Measurements from ENCODE around the gene SLA2. TPM values are rescaled to one million over a fixed set of nuclear protein-coding genes. Genes with fewer than 3 reads are reported as not detected.
"Not testable (repeated sequence)": the region's sequence is repeated elsewhere in the genome, so short reads cannot be mapped to it uniquely, and the experiment has no call there.

SLA2 gene
- total RNA-seq, 1 donor from 2014 or later: not detected

DNA sequence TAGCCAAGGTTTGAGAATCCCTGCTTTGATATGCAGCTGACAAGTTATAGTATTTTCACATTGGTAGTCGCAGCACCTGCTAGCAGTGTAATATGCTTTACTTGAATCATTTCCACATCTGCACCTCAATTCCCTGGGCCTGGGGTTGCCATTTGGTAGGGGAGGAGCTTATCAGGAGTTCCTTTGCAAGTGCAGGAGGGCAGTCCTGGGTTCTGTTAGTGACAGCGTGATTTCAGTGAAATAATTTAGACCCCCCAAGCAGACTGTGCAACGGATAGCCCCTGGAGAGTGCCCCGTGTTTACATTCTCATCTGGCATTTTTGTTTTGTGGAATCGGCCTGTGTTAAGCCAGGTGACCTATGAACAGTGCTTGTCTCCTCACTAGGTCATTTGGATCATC lies 34.4 kb downstream of the SLA2 start:
- no peak for DNase-seq (ENCODE audit: extremely low read depth, low read depth, low spot score)

DNA sequence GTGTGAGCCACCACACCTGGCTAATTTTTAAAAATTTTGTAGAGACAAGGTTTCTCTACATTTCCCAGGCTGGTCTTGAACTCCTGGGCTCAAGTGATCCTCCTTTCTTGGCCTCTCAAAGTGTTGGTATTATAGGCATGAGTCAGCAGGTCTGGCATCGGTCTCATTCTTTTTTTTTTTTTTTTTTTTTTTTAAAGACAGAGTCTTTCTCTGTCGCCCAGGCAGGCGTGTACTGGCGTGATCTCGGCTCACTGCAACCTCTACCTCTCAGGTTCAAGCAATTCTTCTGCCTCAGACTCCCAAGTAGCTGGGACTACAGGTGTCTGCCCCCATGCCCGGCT lies 37.6 kb downstream of the SLA2 start:
- DNase-seq (ENCODE audit: extremely low read depth, low read depth, low spot score): not testable (repeated sequence)

DNA sequence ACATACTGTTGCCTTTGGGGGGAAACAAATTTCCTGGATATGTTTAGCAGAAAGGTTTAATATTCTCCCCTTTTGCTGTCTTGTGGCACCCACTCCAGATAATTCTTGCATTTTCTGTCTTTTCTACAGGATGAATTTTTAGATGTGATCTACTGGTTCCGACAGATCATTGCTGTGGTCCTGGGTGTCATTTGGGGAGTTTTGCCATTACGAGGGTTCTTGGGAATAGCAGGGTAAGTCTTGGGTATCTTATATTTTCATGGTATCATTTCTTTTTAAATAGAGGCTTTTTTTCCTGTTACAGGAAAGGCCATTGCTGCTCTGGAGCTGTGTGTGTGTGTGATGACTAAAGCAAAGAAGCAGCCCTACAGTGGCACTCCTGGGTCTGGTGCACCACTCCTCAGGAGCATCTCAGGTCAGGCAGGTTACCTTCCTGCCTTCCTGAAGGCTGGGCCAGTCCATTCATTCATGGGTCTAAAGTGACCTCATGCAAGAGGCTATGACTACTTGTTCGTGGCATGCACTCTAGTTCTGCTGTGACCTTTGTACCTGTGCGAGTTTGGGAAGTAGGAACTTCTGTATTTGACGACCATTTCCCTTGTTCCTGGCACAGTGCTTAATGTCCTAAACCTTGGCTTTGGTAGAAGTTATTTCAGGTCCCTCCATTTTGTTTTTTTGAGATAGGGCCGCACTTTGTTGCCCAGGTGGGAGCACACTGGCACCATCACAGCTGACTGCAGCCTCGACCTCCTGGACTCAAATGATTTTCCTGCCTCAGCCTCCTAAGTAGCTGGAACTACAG lies 38.2 kb downstream of the SLA2 start:
- DNase-seq (ENCODE audit: extremely low read depth, low read depth, low spot score): no peak

DNA sequence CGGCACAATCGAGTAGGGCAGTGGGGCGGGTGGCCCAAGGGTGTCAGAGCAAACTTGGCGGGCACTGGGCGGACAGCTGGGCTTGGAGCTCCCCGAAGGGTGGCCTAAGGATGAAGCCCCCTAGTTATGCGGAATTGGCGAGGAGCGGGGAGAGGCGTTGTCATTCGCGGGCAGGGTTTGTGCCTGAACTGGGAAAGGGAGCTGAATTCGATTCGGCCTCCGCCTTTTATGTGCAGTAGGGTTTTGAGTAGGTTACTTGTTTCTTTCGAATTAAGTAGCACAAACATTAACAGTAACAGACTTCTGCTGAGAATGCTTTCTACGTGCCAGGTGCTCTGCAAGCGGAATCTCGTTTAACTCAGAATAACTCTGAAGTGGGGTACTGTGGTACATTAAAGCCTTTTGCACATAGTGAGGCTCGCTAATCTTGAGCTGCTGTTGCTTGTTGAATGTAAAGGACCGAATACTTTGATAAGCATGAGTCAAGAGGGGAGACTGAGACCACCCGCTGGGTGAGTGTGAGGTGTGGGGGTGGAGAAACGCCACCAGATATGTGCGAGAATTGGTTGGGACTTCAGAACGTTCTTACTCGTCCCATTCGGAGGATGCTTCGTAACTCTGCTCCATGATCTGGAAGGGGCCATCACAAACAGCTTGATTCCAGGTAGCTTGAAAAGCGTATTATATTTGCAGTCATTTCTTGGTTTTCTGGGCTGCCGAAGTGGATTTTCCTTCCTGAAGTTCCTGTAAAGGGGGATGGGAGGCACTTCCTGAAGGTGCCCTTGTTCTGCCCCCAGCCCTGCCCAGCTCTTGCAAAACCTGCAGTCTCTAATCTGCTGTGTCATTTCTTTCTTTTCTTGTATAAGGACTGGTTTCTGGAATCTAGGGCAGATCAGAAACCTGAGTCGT lies 39.6 kb downstream of the SLA2 start:
- DNase-seq (ENCODE audit: extremely low read depth, low read depth, low spot score): no peak

DNA sequence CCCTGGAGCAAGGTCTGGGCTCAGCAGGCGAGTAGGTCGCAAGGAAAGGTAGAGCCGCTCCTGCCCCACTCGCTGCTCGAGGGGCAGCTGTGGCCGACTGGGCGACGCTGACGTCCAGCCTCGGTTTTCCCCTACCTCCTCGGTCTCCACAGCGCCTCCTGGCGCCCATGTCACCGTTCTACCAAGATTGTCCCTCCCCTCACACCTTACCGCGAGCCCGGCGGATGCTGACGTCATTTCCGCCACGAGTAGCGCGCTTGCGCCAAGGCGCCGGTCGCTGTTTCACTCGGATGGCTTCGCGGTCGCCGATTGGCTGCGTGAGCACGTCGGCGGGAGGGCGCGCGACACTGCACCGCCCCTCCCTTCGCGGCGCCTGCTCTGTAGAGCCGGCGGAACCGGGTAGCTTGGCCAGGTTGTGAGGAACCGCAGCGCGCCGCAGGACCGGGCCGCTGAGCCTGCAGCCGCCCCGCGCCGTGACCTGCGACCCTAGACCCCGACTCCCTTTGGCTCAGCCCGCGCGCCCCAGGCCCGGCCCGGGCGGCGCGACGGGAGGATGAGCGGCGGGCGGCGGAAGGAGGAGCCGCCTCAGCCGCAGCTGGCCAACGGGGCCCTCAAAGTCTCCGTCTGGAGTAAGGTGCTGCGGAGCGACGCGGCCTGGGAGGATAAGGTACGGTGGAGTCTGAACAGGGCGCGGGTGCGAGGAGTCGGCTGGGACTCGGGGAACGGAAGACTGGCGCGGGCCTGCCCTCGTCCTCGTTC lies 40.4 kb downstream of the SLA2 start, which contains the start of gene RAB5IF:
TSS of gene RAB5IF (plus strand) at position 381 of the 759 bp plus-strand sequence. CDS start at position 554, 173 bp downstream.
- DNase-seq (ENCODE audit: extremely low read depth, low read depth, low spot score): peak; percentile 90

DNA sequence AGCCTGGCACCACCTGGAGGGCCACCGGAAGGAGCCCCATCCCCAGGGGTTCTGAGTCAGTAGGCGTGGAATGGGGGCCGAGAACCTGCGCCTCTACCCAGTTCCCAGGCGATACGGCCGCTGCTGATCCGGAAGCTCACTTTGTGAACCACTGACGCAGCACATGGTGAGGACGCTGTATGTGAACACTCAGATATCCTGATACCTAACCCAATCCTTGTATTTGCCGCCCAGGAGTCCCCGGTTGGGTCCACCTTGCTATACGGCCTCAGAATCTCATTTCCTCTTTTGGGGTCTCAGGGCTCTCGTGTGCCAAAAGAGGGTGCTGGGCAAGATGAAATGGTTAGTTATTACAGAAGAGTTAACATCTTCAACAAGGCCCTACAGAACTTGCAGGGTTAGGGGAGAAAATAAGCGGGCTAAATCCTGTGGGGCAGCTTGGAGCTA lies 41.0 kb downstream of the SLA2 start:
- no peak for DNase-seq (ENCODE audit: extremely low read depth, low read depth, low spot score)

DNA sequence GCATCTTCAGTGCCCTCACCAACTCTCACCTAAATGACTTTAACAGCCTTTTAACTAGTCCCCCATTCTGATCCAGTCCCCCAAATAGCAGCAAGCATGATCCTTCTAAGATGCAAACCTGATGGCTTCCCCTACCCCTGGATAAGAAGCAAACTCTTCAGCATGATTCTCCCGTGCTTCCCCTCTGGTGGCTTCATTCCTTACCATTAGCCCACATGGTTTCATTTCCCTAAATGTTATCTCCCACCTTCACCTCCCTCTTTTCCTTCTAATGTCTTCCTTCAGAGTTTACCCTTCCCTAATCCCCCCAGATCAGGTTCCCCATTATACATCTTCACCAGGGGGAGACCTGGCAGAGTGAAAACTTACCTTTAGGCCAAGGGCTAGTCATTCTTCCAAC lies 44.5 kb downstream of the SLA2 start:
- no peak for DNase-seq (ENCODE audit: extremely low read depth, low read depth, low spot score)

DNA sequence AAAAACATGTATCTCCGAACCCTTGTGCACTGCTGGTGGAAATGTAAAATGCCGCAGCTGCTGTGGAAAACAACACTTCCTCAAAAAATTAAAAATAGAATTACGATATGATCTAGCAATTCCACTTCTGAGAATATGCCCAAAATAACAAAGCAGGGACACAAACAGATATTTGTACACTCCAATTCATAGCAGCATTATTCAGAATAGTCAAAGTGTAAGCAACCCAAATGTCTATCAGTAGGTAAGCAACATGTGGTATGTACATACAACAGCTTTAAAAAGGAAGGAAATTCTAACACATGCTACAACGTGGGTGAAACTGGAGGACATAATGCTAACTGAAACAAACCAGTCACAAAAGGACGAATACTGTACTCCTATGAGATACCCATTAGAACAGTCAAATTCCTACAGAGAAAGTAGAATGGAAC lies 46.1 kb downstream of the SLA2 start:
- DNase-seq (ENCODE audit: extremely low read depth, low read depth, low spot score): no peak

DNA sequence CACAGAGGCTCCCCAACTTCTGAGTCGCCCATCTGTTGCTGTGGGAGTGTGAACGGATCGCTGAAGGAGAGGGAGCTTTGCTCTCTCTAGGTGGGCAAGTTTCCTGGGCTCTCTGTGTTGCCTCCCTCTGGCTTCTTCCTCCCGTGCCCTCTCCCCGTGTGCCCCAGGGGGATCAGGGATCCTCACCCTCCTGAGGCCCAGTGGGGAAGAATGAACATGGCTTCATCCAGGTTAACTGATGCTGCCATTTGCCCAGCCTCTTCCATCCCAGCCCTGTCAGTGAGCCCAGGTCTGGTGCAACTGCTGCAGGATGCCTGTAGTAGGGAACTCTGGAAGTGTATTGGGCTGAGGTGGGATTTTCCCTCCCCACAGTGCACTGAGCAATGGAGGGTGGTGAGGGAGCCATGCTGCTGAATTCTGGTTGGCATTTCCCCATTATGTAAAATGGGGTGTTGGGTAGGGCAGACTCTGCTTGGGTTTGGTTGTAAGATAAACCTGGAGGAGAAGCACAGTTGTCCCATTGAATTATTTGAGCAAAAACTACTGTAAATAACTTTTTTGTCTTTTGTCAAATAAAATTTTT lies 52.6 kb downstream of the SLA2 start:
- no peak for DNase-seq (ENCODE audit: extremely low read depth, low read depth, low spot score)

DNA sequence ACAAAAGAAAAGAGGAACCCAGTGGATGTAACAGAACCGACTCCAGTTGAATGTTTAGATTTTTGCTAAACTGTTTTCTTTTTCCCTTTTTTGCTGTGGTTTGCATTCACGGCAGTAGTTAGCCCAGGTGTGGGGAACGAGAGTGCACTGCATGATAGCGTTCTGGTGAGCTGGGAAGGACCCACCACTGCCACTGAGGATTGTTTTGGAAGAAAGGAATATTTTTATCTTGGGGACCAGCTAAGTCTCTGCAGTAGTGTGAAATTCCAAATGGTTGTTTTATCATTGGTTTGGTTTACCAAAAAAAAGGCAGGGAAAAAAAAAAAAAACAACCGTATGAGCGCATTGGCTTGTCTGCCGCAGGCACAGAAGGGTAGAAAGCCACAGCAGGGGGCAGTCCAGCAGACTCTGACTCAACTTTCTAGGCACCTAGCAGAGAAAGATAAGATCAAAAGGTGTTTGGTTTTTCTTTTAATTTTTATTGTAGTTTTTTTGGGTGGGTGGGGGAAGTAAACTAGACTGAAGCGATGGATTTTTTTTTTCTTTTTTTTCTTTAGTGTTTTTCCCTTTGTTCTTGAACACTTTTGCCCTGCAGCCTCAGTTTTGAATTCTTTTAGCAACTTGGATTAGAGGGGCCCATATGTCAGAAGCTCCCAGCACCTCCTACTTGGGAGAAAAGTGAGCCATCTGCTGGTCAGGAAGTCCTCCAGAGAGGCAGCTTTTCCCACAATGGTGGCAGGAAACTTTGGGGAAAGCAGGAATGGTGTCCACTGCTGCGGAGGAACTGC lies 53.9 kb downstream of the SLA2 start:
- no peak for DNase-seq (ENCODE audit: extremely low read depth, low read depth, low spot score)

DNA sequence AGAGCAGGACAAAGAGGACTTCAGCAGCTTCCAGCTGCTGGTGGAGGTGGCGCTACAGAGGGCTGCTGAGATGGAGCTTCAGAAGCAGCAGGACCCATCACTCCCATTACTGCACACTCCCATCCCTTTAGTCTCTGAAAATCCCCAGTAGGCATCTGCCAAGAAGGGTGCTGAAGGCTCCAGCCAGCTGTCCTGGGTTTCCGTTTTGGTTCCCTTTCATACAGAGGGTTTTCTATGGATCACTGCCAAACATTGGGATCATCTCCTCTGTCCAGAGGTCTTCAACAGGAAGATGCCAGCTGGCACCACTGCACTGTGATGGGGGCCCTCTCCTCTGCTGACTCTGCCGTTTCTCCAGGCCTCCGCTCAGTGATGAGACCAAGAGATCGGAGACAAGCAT lies 54.7 kb downstream of the SLA2 start:
- DNase-seq (ENCODE audit: extremely low read depth, low read depth, low spot score): no peak

DNA sequence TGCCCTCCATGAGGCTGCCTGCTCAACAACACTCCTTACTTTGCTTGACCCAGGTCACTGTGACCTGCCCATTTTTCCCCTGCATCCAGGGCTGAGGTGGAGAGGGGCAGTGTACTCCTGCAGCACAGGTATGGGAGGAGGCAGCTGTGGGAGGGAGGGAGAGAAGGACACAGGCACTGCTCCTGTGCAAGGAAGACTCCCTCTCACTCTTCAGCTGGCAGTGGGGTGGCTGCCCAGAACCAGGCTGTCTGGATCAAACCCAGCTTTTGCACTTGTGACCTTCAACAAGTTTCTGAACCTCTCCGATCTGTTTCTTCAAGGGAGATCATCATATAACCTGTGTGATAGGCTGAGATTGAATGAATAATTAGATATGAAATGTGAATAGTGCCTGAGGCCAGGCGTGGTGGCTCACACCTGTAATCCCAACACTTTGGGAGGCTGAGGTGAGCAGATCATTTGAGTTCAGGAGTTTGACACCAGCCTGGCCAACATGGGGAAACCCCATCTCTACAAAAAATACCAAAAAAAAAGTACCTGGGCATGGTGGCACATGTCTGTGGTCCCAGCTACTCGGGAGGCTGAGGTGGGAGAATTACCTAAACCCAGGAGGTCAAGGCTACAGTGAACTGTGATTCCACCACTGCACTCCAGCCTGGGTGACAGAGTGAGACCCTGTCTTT lies 58.5 kb downstream of the SLA2 start:
- DNase-seq (ENCODE audit: extremely low read depth, low read depth, low spot score): no peak

DNA sequence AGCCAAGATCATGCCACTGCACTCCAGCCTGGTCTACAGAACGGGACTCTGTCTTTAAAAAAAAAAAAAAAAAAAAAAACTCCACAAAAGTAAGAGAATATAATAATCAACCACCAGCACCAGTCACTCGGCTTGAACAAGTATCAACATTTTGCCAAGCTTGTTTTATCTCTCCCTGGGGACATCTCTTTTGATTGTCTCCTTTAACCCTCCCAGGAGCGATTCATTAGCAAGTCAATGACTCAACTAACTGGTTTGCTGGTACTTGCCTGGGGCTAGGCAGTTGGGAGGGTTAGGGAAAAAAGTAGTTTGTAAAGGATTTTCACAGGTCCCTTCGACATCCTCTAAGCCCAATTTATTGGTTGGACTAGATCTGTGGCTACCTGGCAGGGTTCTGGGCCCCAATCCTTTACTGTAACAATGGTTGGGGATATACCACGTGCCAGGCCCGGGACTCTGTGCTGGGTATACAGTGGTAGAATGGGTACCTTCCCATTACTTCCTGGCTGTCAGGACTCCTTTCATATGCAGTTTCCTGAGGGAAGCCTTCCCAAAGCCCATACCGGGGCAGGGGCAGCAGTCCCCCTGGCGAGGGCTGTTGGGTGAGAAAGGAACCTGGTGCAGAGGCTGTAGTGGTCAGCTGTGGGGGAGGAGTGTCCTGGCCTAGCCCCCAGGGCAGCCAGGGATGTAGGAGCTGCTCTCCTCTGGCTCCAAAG lies 60.4 kb downstream of the SLA2 start:
- DNase-seq (ENCODE audit: extremely low read depth, low read depth, low spot score): no peak

DNA sequence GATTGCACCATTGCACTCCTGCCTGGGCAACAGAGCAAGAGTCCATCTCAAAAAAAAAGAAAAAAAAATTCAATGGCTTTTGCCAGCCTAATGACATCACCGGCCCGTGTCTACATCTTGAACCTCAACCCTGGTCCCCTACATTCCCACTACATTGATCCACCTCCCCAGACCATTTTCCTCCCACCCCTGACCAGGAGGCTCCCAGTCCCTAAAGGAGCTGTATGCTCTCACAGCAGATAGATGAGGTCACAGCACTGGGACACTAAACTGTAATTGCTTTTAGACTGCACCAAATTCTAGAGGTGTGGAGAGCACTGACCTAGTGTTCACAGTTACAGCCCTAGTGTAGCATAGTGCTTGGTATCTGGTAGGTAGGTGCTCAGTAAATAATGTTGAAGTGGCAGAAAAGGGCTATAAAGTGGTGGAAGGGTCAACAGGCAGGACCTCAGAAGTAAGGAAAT lies 61.9 kb downstream of the SLA2 start:
- DNase-seq (ENCODE audit: extremely low read depth, low read depth, low spot score): no peak

DNA sequence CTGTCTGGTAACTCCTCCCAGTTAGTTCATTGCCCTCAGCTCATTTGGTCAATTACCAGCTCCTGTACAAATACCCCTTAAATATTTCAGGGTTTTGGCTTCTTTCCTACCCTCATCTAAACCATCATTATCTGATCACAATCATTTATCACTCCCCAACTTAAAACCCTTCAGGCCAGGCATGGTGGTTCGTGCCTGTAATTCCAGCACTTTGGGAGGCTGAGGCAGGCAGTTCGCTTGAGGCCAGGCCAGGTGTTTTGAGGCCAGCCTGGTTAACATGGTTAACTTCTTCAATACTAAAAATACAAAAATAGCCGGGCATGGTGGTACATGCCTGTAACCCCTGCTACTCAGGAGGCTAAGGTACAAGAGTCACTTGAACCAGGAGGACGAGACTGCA lies 63.2 kb downstream of the SLA2 start:
- DNase-seq (ENCODE audit: extremely low read depth, low read depth, low spot score): no peak

DNA sequence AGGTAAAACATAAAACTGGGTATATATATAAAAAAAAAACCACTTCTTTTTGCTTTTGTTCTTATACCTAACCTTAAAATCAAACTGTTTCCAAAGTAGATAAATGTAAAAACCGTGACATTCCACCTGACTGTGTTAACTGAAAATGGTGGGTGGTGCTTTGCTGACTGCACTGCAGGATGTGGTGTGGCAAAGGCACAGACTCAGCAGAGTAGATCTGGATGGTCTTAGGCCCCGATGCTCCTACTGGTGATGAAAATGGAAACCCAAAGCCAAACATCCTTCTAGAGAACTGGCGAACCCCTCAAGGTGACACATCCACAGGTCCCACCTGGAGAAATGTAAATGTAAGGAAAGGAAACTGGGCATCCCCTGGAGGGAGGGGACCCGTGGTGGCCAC lies 63.7 kb downstream of the SLA2 start:
- no peak for DNase-seq (ENCODE audit: extremely low read depth, low read depth, low spot score)

DNA sequence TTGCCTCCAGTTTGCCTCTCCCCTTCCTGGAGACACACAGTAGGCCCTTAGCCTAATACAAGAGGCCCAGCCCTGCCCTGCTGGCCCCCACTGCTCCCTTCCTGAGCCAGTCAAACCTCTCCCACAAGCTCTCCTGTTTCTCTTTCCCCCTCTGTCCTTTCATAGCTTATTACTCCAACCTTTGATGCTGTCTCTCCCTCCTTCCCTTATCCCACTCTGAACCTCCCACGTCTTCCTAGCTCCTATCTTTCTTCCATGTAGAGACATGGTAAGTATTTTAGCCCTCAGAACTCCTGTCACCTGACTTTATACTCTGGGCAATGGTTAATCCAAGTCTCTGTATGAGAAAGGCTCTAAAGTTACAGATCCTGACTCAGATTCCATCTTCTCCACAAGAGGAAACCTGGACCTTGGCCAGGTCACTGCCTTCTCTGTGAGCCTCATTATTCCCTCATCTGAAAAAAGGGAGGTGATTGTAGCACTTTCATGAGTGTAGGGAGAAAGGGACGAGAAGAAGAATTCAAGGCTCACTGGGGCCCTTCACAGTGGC lies 65.9 kb downstream of the SLA2 start:
- no peak for DNase-seq (ENCODE audit: extremely low read depth, low read depth, low spot score)

DNA sequence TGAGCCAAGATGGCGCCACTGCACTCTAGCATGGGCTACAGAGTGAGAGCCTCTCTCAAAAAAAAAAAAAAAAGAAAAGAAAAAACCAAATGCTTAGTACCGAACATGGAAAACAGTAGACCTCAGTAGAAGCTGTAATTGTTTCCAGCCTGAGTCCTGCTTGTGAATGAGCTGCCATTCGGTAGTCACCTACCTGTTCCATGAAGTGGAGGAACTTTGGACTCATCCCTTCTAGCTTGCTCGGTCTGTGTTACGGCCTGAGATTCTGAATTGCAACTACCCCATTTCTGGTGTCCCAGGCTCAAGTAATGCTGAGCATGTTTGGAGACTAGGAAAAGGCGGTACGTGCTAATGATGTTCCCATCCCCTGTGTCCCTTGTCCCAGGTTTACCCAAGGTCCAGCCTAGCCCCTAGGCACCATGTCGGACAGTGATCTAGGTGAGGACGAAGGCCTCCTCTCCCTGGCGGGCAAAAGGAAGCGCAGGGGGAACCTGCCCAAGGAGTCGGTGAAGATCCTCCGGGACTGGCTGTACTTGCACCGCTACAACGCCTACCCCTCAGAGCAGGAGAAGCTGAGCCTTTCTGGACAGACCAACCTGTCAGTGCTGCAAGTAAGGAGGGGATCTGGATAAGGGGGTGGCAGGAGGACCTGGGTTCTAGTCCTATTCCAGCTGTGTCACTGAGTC lies 67.5 kb downstream of the SLA2 start:
- DNase-seq (ENCODE audit: extremely low read depth, low read depth, low spot score): no peak
